Endothelial cell of umbilical vein (primary cell): Measurements from ENCODE around the gene BAG5. TPM values are rescaled to one million over a fixed set of nuclear protein-coding genes. Genes with fewer than 3 reads are reported as not detected.

Source experiments
- BruUV-seq: library from RNA; stranded (reverse); fragments of 400-500 nt; replicated peaks from 2 replicates; lab custom pipeline; 2021; lab: Mats Ljungman, UMichigan
- CTCF ChIA-PET: fragments of 300-600, 350-600 bp; sonication (Branson Sonifier 250); formaldehyde crosslinking; loops from one replicate; lab custom pipeline; 2021; ENCODE audit warnings: antibody characterized with exemption, inconsistent platforms; lab: Charles Lee
- POLR2A ChIA-PET: fragments of 300-600, 350-600 bp; sonication (Branson Sonifier 250); formaldehyde crosslinking; loops from one replicate; lab custom pipeline; 2021; ENCODE audit warnings: antibody characterized with exemption, inconsistent platforms; lab: Charles Lee
- DNase-seq: peaks from one replicate; pipeline ENCODE4 v3.0.0-alpha.2; 2011; ENCODE audit warnings: low read depth, low spot score
- FAIRE-seq: peaks from 2 replicates; lab custom pipeline; 2011; peaks lifted over from hg19 to GRCh38; lab: Jason Lieb, UNC
- H2AFZ ChIP-seq: 2 replicates; pipeline ENCODE4 v1.6.0; 2012; ENCODE audit warnings: low read depth, low read length, control low read depth, inconsistent platforms
- H3K27ac ChIP-seq: 2 replicates; pipeline ENCODE4 v1.5.1; 2011; ENCODE audit warnings: low read depth, mild to moderate bottlenecking, control low read depth, low read length, moderate library complexity; ENCODE audit not compliant: insufficient read depth
- H3K27me3 ChIP-seq, 2 experiments: 2 replicates each; pipeline versions ENCODE4 v1.6.0 to v1.6.1; 2011; ENCODE audit warnings: low read length in 2 of 2, mixed read lengths in 1 of 2; ENCODE audit not compliant: control insufficient read depth in 2 of 2, insufficient read depth in 2 of 2
- H3K36me3 ChIP-seq, 2 experiments: 2 replicates in 1 of 2; 3 replicates in 1 of 2; pipeline ENCODE4 v1.5.1; 2011; ENCODE audit warnings: low read length in 2 of 2, mild to moderate bottlenecking in 1 of 2, moderate library complexity in 1 of 2; ENCODE audit not compliant: control insufficient read depth in 2 of 2, insufficient read depth in 2 of 2; ENCODE audit errors: extremely low read depth in 1 of 2
- H3K4me1 ChIP-seq: 3 replicates; pipeline ENCODE4 v1.5.1; 2011; ENCODE audit warnings: mild to moderate bottlenecking, low read length; ENCODE audit not compliant: control insufficient read depth, insufficient read depth; ENCODE audit errors: extremely low read depth
- H3K4me2 ChIP-seq: 2 replicates; pipeline ENCODE4 v1.6.1; 2011; ENCODE audit warnings: low read length, control low read depth, mixed read lengths; ENCODE audit not compliant: insufficient read depth
- H3K4me3 ChIP-seq, 3 experiments: fragments of 200-600 bp in 1 of 3; sonication (generic), shearing (Covaris generic) in 1 of 3; replicated peaks in 1 of 3; 2 replicates each; pipeline ENCODE4 v1.5.1; 2011 to 2016; ENCODE audit warnings: control low read depth in 3 of 3, low read length in 3 of 3, mild to moderate bottlenecking in 2 of 3, inconsistent platforms in 1 of 3, low read depth in 1 of 3, moderate library complexity in 1 of 3; ENCODE audit not compliant: insufficient read depth in 1 of 3
- H3K79me2 ChIP-seq: 2 replicates; pipeline ENCODE4 v1.6.0; 2012; ENCODE audit warnings: low read length, inconsistent platforms; ENCODE audit not compliant: control insufficient read depth, insufficient read depth
- H3K9ac ChIP-seq: replicated peaks from 2 replicates; pipeline ENCODE3; 2011; ENCODE audit warnings: low read length, control low read depth; ENCODE audit not compliant: insufficient read depth; ENCODE audit errors: extremely low read depth
- H3K9me1 ChIP-seq: replicated peaks from 3 replicates; pipeline ENCODE4 v1.6.0; 2011; ENCODE audit warnings: mild to moderate bottlenecking, low read length; ENCODE audit not compliant: control insufficient read depth, insufficient read depth; ENCODE audit errors: extremely low read depth
- H3K9me3 ChIP-seq: replicated peaks from 2 replicates; pipeline ENCODE4 v1.5.1; 2012; ENCODE audit warnings: low read length, inconsistent platforms; ENCODE audit not compliant: control insufficient read depth, insufficient read depth
- H4K20me1 ChIP-seq: replicated peaks from 2 replicates; pipeline ENCODE3; 2011; ENCODE audit warnings: mild to moderate bottlenecking, low read length; ENCODE audit not compliant: control insufficient read depth, insufficient read depth; ENCODE audit errors: extremely low read depth
- CTCF ChIP-seq, 2 donors: IDR thresholded peaks; 1 replicate in 1 of 2; 2 replicates in 1 of 2; pipeline ENCODE4 v1.5.1; 2011; ENCODE audit warnings: low read length in 2 of 2, mild to moderate bottlenecking in 2 of 2, moderate library complexity in 2 of 2, control low read depth in 1 of 2, inconsistent platforms in 1 of 2, low read depth in 1 of 2; ENCODE audit not compliant: insufficient read depth in 1 of 2; ENCODE audit errors: extremely low read depth in 1 of 2
- EZH2 ChIP-seq: IDR thresholded peaks from 2 replicates; pipeline ENCODE4 v1.6.1; 2012; ENCODE audit warnings: borderline replicate concordance, low read depth, mild to moderate bottlenecking, moderate library complexity, low read length, inconsistent platforms; ENCODE audit not compliant: severe bottlenecking
- FOS ChIP-seq: IDR thresholded peaks from 2 replicates; pipeline ENCODE4 v1.6.1; 2011; ENCODE audit warnings: mild to moderate bottlenecking, low read length, moderate library complexity, borderline replicate concordance; ENCODE audit not compliant: insufficient read depth
- GATA2 ChIP-seq: IDR thresholded peaks from 2 replicates; pipeline ENCODE4 v1.7.0; 2011; ENCODE audit warnings: low read depth, mild to moderate bottlenecking, moderate library complexity, mixed read lengths, low read length; ENCODE audit not compliant: insufficient read length, insufficient read depth
- JUN ChIP-seq: IDR thresholded peaks from 2 replicates; pipeline ENCODE4 v1.6.1; 2011; ENCODE audit warnings: borderline replicate concordance, low read depth; ENCODE audit not compliant: insufficient read length, insufficient read depth
- MAX ChIP-seq: IDR thresholded peaks from 2 replicates; pipeline ENCODE4 v1.6.1; 2011; ENCODE audit not compliant: insufficient read depth, insufficient read length
- MYC ChIP-seq: IDR thresholded peaks from one replicate; pipeline ENCODE4 v1.6.1; 2011; ENCODE audit warnings: mild to moderate bottlenecking, low read depth, low read length
- POLR2A ChIP-seq: IDR thresholded peaks from 2 replicates; pipeline ENCODE4 v1.6.1; 2012; ENCODE audit warnings: low read depth, mild to moderate bottlenecking, control low read depth, low read length
- POLR2AphosphoS5 ChIP-seq: IDR thresholded peaks from 2 replicates; pipeline ENCODE4 v1.6.1; 2012; ENCODE audit warnings: low read depth, mild to moderate bottlenecking, control low read depth, low read length, moderate library complexity; ENCODE audit not compliant: insufficient read depth
- dilution Hi-C: fragments of 300-500 bp; cut with MboI; formaldehyde crosslinking; loops from one replicate; pipeline ENCODE4 v1.15.0; 2019; ENCODE audit warnings: low sequenced_read_pairs; ENCODE audit not compliant: extremely low pct_ligation_motif_present
- intact Hi-C: fragments of 100-400 bp; cut with micrococcal nuclease; formaldehyde crosslinking; loops from one replicate; pipeline ENCODE4 v1.10.0; 2022
- polyA plus RNA-seq, 4 experiments: library from polyadenylated mRNA; depleted of rRNA in 3 of 4; stranded (reverse) in 3 of 4; unstranded in 1 of 4; fragments of >200 nt; gene quantifications; 2 replicates each; pipeline versions ENCODE4 v1.2.1 to v1.2.3, GENCODE V29; 2011 to 2012; ENCODE audit warnings: missing spikeins in 1 of 4
- total RNA-seq: library from RNA; stranded (reverse); gene quantifications from 2 replicates; pipeline ENCODE4 v1.2.3, GENCODE V29; 2021

Gene BAG5
- total and polyA plus RNA-seq, 2 donors (not counting 3 experiments of a cell fraction or from before 2014, with no cell fraction given) = 6.3 to 32.5 TPM

- Histone ChIP-seq H3K4me2 (no peak overlapping the region), H3K27ac (no peak overlapping the region), H3K9ac (no peak overlapping the region), H3K36me3 (no peaks in the 10 kb centered on the region), H3K9me1 (no peaks in the 10 kb centered on the region), H4K20me1 (no peaks in the 10 kb centered on the region), H3K4me1 (no peaks in the 10 kb centered on the region), H3K27me3 (no peaks in the 10 kb centered on the region), H3K79me2 (no peaks in the 10 kb centered on the region), H3K9me3 (no peaks in the 10 kb centered on the region), H3K4me3 (no peak overlapping the region), H2AFZ (no peak overlapping the region)
- BruUV-seq = no TSS peak
- TF ChIP-seq FOS (no peak), MAX (no peak), CTCF (IDR thresholded peaks at IDR 0.05; ENCODE audit: extremely low read depth in 1 of 2, insufficient read depth in 1 of 2, low read depth in 1 of 2, low read length in 2 of 2) (no peak), MYC (no peak), JUN (no peak), POLR2A (no peak), POLR2AphosphoS5 (no peak), EZH2 (no peak), GATA2 (no peak)
- intact Hi-C loops (loop anchor here (1.0 kb wide), 2 partner anchors 28 to 46 kb away; no protein-coding TSS in a partner anchor), dilution Hi-C loops (no loop called here)
- POLR2A ChIA-PET = no interaction called here
- FAIRE-seq = no peak
- no peak for DNase-seq
- CTCF ChIA-PET = interaction anchor here (0.9 to 14.4 kb wide), 6 partner anchors 11 to 46 kb away, joined by 3 to 209 read pairs (median 8); partner anchors contain the start of gene CKB
These were observed 16.4 kb downstream of the BAG5 start for GRCh38 chr14:103545915-103546651.
